ENCODE results near the gene SCN4B. TPM values are rescaled to one million over a fixed set of nuclear protein-coding genes. Genes with fewer than 3 reads are reported as not detected.

The SCN4B gene
- total and polyA plus RNA-seq, 2 of the 8 experiments (the other 6 are each of a cell fraction or from before 2014, with no cell fraction given): 2.8 to 4.9 TPM

GRCh38 chr11:118164885-118165284, 12.3 kb upstream of the SCN4B start:
- Histone ChIP-seq H4K8ac (ENCODE audit: extremely low read depth, insufficient read depth, low read length) (no peak overlapping the region), H2BK12ac (ENCODE audit: low read depth, low read length) (no peak overlapping the region), H4K91ac (replicated peaks; ENCODE audit: insufficient read length, low read length) (no peak overlapping the region), H2AFZ (ENCODE audit: low read length) (no peak overlapping the region), H3K79me2 (ENCODE audit: control insufficient read depth in 1 of 2, insufficient read depth in 2 of 2, low read length in 2 of 2) (no peaks in the 10 kb centered on the region), H3K9me3 (ENCODE audit: insufficient read depth in 2 of 2, low read depth in 1 of 2, low read length in 1 of 2) (no peaks in the 10 kb centered on the region), H3K4me2 (ENCODE audit: insufficient read depth in 1 of 2, low read depth in 2 of 2, low read length in 2 of 2) (no peak overlapping the region), H2AK5ac (ENCODE audit: low read depth, low read length) (no peak overlapping the region), H3K27me3 (replicated peaks in 1 of 4; ENCODE audit: control insufficient read depth in 3 of 4, extremely low read depth in 1 of 4, insufficient read depth in 3 of 4, low read length in 3 of 4) (peaks cover 2 to 45% (median 16%) of the 10 kb centered on the region in 4 experiments), H3K14ac (ENCODE audit: insufficient read length) (no peak overlapping the region), H2BK15ac (ENCODE audit: low read length) (no peak overlapping the region), H3K4ac (replicated peaks; ENCODE audit: insufficient read length, low read depth, low read length) (no peak overlapping the region), H2BK120ac (replicated peaks; ENCODE audit: low read depth, low read length) (no peak overlapping the region), H3K36me3 (ENCODE audit: control insufficient read depth in 2 of 4, insufficient read depth in 4 of 4, low read length in 3 of 4) (no peaks in the 10 kb centered on the region), H2BK20ac (ENCODE audit: low read length) (no peak overlapping the region), H3K23ac (ENCODE audit: insufficient read length) (no peak overlapping the region), H3K4me3 (ENCODE audit: extremely low read depth in 1 of 4, insufficient read depth in 2 of 4, low read depth in 3 of 4, low read length in 4 of 4) (no peak overlapping the region), H4K20me1 (replicated peaks in 1 of 2; ENCODE audit: control insufficient read depth in 1 of 2, insufficient read depth in 2 of 2, low read length in 2 of 2) (no peaks in the 10 kb centered on the region), H2BK5ac (ENCODE audit: low read depth, low read length) (no peak overlapping the region), H4K5ac (ENCODE audit: insufficient read length, low read depth, low read length) (no peak overlapping the region), H3K79me1 (ENCODE audit: low read depth, low read length) (no peaks in the 10 kb centered on the region), H3K9ac (replicated peaks in 1 of 4; ENCODE audit: extremely low read depth in 1 of 4, low read depth in 3 of 4, low read length in 3 of 4) (no peak overlapping the region), H3K4me1 (replicated peaks in 1 of 4; ENCODE audit: control insufficient read depth in 3 of 4, insufficient read depth in 4 of 4, low read length in 3 of 4) (peaks cover 0 to 7% (median 5%) of the 10 kb centered on the region in 4 experiments; a peak in 6 of 7 replicates), H3K18ac (ENCODE audit: extremely low read depth, low read length) (no peak overlapping the region), H3K27ac (ENCODE audit: low read depth, low read length) (no peak overlapping the region), H3K56ac (replicated peaks; ENCODE audit: insufficient read length, low read depth, low read length) (no peak overlapping the region), H3K23me2 (ENCODE audit: low read depth, low read length) (no peaks in the 10 kb centered on the region)
- ChIA-PET POLR2A (ENCODE audit: partially characterized antibody) (interaction anchor here (3.2 kb wide), 1 partner anchor 8 kb away, joined by 15 read pairs; no protein-coding TSS in a partner anchor), CTCF (ENCODE audit: partially characterized antibody) (interaction anchor here (0.8 to 1.8 kb wide), 6 partner anchors 9 to 21 kb away, joined by 3 to 7 read pairs (median 4); partner anchors contain the start of gene SCN4B)
- no peak for FAIRE-seq
- 61% methylated on average over 2 of the region's 2 CpGs; no CpG with 5 or more reads in 1 of the 2 experiments for WGBS, 2 experiments (ENCODE audit: extremely low coverage in 1 of 2, insufficient coverage in 1 of 2, insufficient read length in 1 of 2, insufficient replicate concordance in 2 of 2, low coverage in 1 of 2, low lambda C conversion rate in 2 of 2, missing lambda C conversion rate in 1 of 2)
- DNase-seq (ENCODE audit: low read depth in 1 of 2, low spot score in 2 of 2): no peak
- no peak for TF ChIP-seq FOSL1 (IDR thresholded peaks at IDR 0.05; ENCODE audit: insufficient read depth, low read depth, low read length)

All from H1 (cell line).